ENCODE measurements around the gene SSH2. TPM values are rescaled to one million over a fixed set of nuclear protein-coding genes. Genes with fewer than 3 reads are reported as not detected.
"Not testable (repeated sequence)": the region's sequence is repeated elsewhere in the genome, so short reads cannot be mapped to it uniquely, and the experiment has no call there.

Gene SSH2
- total RNA-seq, 4 donors from 2014 or later, result 20.7 to 31.1 (median 23.1) TPM

DNA sequence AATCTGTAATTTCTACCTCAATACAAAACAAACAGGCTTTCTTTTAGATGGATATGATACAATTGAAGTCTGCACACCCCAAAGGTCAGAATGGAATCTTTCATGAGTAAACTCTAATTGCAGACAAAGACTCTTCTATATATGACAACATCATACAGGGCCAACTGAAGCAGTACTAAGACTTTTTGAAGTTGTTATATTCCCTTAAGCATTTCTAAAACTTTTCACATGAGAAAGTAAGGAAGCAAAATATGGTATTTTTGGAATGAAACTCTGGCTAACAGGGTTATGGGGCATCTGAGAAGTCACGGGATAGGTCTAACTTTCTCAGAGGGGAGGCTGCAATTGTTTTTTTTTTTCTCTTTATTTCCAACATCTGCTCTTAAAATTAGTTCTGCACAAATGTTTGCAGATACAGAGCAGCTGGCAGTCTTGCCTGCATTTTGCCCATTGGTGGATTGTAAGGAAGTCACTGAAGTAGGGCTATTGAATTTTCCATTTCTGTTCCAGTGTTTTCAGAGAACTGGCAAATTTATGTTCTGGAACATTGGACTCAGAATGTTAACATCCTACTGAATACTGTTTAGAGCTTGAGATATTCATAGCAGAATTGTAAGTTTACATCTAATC lies 59.1 kb downstream of the SSH2 start:
- no peak for DNase-seq (ENCODE audit: extremely low spot score)
- no peak overlapping the region for H3K27ac ChIP-seq (replicated peaks in 1 of 4)
- WGBS, result 58% methylated on average over 1 of the region's 1 CpG
- peaks cover 4 to 26% (median 12%) of the 10 kb centered on the region in 4 donors for H3K4me1 ChIP-seq
- H3K4me3 ChIP-seq, result no peak overlapping the region
- TF ChIP-seq EP300 (IDR thresholded peaks at IDR 0.05) (no peak), POLR2AphosphoS5 (IDR thresholded peaks at IDR 0.05) (no peak), POLR2A (IDR thresholded peaks at IDR 0.05; ENCODE audit: low read depth) (no peak)
- TF ChIP-seq, protein P1, sequence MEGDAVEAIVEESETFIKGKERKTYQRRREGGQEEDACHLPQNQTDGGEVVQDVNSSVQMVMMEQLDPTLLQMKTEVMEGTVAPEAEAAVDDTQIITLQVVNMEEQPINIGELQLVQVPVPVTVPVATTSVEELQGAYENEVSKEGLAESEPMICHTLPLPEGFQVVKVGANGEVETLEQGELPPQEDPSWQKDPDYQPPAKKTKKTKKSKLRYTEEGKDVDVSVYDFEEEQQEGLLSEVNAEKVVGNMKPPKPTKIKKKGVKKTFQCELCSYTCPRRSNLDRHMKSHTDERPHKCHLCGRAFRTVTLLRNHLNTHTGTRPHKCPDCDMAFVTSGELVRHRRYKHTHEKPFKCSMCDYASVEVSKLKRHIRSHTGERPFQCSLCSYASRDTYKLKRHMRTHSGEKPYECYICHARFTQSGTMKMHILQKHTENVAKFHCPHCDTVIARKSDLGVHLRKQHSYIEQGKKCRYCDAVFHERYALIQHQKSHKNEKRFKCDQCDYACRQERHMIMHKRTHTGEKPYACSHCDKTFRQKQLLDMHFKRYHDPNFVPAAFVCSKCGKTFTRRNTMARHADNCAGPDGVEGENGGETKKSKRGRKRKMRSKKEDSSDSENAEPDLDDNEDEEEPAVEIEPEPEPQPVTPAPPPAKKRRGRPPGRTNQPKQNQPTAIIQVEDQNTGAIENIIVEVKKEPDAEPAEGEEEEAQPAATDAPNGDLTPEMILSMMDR (IDR thresholded peaks at IDR 0.05), result no peak
- no peaks in the 10 kb centered on the region for H3K36me3 ChIP-seq
- no peaks in the 10 kb centered on the region for H3K27me3 ChIP-seq
- no peaks in the 10 kb centered on the region for H3K9me3 ChIP-seq
- intact Hi-C loops (cut with DNase I), result loop anchor here (5.0 kb wide), 1 partner anchor 56 kb away; no protein-coding TSS in a partner anchor

DNA sequence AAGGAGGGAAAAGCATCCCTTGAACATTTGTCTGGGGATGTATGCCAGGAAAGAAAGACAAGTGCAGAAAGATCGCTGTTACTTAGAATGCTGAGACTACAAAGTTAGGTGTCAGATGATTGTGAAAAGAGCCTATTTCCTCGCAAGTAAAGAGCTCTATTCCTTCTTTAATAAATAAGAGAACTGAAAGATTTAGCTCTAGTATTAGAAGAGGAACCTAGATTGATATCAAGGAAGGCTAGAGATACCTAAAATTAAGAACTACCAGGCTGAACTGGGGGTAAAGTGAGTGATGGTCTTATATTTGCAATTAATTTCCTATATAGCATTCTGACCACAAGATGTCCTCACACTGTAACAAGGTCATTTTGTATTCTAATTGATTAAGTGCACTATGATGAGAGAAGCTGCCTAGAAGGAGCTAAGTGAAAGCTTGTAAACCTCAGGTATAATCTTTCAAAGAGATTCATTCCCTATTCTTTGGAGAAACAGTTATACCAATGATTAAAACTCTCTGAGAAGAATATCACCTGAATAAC lies 62.3 kb downstream of the SSH2 start:
- Histone ChIP-seq H3K9me3 (no peaks in the 10 kb centered on the region), H3K27me3 (no peaks in the 10 kb centered on the region), H3K4me1 (peaks cover 4 to 26% (median 12%) of the 10 kb centered on the region in 4 donors), H3K36me3 (no peaks in the 10 kb centered on the region), H3K27ac (replicated peaks in 1 of 4) (no peak overlapping the region), H3K4me3 (no peak overlapping the region)
- no peak for DNase-seq (ENCODE audit: extremely low spot score)
- intact Hi-C loops (cut with DNase I), result no loop called here
- TF ChIP-seq, protein P1 (IDR thresholded peaks at IDR 0.05), result peak in 2 of 3 experiments; percentile 23 to 33
- no peak for TF ChIP-seq POLR2A (IDR thresholded peaks at IDR 0.05; ENCODE audit: low read depth)
- 50% methylated on average over 2 of the region's 2 CpGs for WGBS

DNA sequence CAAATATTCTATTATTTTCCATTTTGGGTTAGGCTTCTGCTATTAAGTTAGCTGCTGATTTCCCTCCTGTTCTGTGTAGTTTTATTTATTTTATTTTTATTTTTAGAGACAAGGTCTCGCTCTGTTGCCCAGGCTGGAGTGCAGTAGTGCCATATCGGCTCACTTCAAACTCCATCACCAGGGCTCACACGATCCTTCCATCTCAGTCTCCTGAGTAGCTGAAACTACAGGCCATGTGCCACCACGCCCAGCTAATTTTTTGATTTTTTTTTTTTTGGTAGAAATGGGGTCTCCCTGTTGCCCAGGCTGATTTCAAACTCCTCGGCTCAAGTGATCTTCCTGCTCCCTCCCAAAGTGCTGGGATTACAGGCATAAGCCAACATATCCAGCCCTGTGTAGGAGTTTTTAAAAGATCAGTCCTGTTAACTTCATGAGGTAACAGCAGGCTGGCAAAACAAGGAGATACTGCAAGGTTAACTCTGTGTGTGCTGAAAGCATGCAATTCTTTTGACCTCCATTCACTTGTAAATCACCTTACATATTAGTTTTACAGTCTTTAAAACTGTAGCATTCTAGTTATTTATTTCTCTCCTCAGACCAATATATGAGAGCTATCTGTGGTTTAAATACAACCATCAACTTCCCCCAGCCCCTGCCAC lies 63.2 kb downstream of the SSH2 start:
- Histone ChIP-seq H3K4me1 (peaks cover 2 to 18% (median 9%) of the 10 kb centered on the region in 4 donors), H3K36me3 (no peaks in the 10 kb centered on the region), H3K9me3 (no peaks in the 10 kb centered on the region), H3K27me3 (no peaks in the 10 kb centered on the region), H3K4me3 (no peak overlapping the region), H3K27ac (replicated peaks in 1 of 4) (no peak overlapping the region)
- no peak for DNase-seq (ENCODE audit: extremely low spot score)
- TF ChIP-seq EP300 (IDR thresholded peaks at IDR 0.05), result no peak
- no peak for TF ChIP-seq POLR2A (IDR thresholded peaks at IDR 0.05; ENCODE audit: low read depth)
- TF ChIP-seq POLR2AphosphoS5 (IDR thresholded peaks at IDR 0.05), result no peak
- TF ChIP-seq, protein P1 (IDR thresholded peaks at IDR 0.05), result no peak
- intact Hi-C loops (cut with DNase I), result no loop called here
- WGBS, result 87% methylated on average over 5 of the region's 5 CpGs

DNA sequence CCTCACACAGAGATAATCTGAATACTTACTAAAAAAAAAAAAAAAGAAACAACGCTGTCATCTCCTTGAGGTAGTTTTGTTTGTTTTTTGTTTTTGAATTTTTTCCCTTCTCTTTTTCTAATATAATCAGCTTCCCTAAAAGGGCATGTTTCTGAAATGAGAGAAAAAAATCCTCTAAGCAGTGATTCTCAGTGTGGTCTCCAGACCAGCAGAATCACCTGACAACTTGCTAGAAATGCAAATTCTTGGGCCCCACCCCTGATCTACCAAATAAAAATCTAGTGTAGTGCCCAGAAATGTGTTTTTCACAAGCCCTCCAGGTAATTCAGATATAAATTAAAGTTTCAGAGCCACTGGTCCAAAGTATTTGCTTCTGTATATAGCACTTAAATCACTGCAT lies 65.4 kb downstream of the SSH2 start:
- no peak for TF ChIP-seq POLR2A (IDR thresholded peaks at IDR 0.05; ENCODE audit: low read depth)
- no peak for TF ChIP-seq EP300 (IDR thresholded peaks at IDR 0.05)
- TF ChIP-seq, protein P1 (IDR thresholded peaks at IDR 0.05), result no peak
- no peak for TF ChIP-seq POLR2AphosphoS5 (IDR thresholded peaks at IDR 0.05)
- intact Hi-C loops (cut with DNase I), result no loop called here
- WGBS, result 87% methylated on average over 1 of the region's 1 CpG
- H3K27me3 ChIP-seq, result no peaks in the 10 kb centered on the region
- H3K4me3 ChIP-seq, result no peak overlapping the region
- no peaks in the 10 kb centered on the region for H3K9me3 ChIP-seq
- H3K4me1 ChIP-seq, result peaks cover 0 to 18% (median 0%) of the 10 kb centered on the region in 4 donors
- no peak overlapping the region for H3K27ac ChIP-seq (replicated peaks in 1 of 4)
- no peak for DNase-seq (ENCODE audit: extremely low spot score)
- H3K36me3 ChIP-seq, result no peaks in the 10 kb centered on the region

DNA sequence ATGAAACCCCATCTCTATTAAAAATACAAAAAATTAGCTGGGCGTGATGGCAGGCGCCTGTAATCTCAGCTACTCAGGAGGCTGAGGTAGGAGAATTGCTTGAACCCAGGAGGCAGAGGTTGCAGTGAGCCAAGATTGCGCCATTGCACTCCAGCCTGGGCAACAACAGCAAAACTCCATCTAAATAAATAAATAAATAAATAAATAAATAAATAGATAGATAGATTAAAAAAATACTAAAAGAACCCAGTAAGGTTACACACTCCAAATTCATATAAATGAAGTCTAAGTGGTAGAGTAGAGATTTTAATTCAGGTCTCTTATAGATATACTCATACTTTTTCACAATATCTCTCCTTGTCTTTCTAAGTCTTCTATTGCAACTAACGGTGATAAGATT lies 65.9 kb downstream of the SSH2 start:
- DNase-seq (ENCODE audit: extremely low spot score); H3K27me3 ChIP-seq; H3K36me3 ChIP-seq; H3K27ac ChIP-seq (replicated peaks in 1 of 4); H3K9me3 ChIP-seq; intact Hi-C loops (cut with DNase I); H3K4me3 ChIP-seq: not testable (repeated sequence)
- peaks cover 0 to 18% (median 0%) of the 10 kb centered on the region in 4 donors for H3K4me1 ChIP-seq
- WGBS, result 89% methylated on average over 4 of the region's 4 CpGs
